Caki2 (cell line): ENCODE measurements around the gene ZNF768. TPM values are rescaled to one million over a fixed set of nuclear protein-coding genes. Genes with fewer than 3 reads are reported as not detected.

Source experiments
- DNase-seq: peaks from one replicate; pipeline ENCODE4 v3.0.0-alpha.2; 2015; ENCODE audit warnings: low read depth
- in situ Hi-C: cut with HindIII; loops from 2 replicates; pipeline ENCODE4 v1.10.0; 2016; ENCODE audit warnings: low sequenced_read_pairs, low pct_unique_long_range_greater_than_20kb, mixed read lengths
- total RNA-seq: library from RNA; depleted of rRNA; stranded (reverse); fragments of >200 nt; shearing (Covaris generic); gene quantifications from 2 replicates; pipeline ENCODE4 v1.2.3, GENCODE V29; 2014; ENCODE audit warnings: low replicate concordance; rRNA removed

Gene ZNF768
- 97.6 and 99.4 TPM in 2 replicates for total RNA-seq

DNA sequence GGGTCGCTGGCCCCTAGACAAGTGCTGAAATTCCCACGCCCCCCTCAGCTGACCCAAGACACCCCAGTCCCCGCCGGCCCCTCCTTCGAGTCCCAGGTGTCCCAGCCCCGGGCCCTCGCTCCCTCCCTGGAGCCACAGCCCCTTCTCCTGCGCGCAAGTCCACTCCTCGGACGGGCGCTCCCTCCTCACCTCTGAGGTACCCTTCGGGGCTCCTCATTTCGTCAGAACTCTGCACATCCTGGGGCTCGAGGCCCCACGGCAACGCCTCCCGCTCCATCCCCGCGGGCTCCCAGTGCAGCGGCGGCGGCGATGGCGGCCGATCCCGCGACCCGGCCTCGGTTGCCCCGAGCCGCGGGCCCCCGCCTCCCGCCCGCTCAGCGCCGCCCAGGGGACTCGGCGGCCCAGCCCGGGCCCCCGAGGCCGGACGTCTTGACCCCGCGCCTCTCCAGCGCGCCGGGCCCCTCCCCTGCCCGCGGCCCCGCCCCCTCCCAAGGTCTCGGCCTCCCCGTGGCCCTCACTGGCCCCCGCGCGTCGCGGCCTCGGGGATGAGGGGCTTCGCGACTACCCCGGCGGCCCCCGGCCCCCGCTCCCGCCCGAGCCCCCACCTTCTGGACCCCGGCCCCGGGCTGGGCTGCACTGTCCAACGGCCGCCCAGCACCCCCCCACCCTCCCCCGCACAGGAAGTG lies at the start of gene ZNF768:
TSS of gene ZNF768 (minus strand) at position 430 of the 686 bp plus-strand sequence. CDS start at position 277, 153 bp downstream.
- peak; percentile 51 for DNase-seq
- in situ Hi-C loops = no loop called here

GRCh38 chr16:30574678-30575077 lies 48.3 kb upstream of the ZNF768 start:
- no peak for DNase-seq
- in situ Hi-C loops = no loop called here

DNA sequence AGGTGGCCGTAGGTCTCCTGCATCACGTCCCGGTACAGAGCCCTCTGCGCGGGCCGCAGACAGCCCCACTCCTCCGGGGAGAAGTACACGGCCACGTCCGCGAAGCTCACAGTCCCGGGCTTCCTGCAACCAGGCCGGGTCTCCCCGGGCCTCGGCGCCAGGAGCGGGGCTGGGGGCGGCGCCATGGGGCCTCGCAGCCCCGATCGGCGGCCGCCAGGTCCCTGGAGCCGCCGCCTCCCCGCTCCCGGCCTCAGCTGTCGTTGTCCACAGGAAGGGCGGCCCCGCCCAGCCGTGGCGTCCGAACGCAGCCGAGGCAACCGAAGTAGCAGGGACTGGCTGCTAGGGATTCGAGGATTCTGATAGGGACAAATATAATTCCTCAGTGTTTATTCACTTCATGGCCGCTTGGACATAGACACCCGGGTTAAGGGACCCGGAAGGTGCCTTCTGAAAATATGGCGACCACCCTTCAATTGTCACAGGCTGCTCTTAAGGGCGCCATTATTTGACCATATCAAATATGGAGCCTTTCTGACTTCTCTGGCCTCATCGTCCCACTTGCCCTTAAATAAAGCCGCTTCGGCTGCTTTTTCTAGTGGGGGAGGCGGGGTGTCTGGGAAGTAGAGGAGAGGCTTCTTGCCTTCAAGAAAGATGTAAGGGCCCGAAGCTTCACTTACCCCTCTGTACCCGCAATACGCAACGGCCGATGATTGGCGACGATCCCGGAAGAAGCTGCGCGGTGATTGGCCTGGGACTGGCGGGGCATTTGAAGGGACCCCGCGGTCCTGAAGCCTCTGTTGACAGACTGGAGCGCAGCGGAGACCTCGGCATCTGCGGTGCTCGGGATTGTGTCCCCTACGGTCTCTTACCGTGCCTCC lies 45.3 kb upstream of the ZNF768 start, which contains the start of gene ZNF688:
TSS of gene ZNF688 (minus strand) at position 270 of the 878 bp plus-strand sequence. CDS start at position 185, 85 bp downstream.
- in situ Hi-C loops = no loop called here
- peak; percentile 99 for DNase-seq

DNA sequence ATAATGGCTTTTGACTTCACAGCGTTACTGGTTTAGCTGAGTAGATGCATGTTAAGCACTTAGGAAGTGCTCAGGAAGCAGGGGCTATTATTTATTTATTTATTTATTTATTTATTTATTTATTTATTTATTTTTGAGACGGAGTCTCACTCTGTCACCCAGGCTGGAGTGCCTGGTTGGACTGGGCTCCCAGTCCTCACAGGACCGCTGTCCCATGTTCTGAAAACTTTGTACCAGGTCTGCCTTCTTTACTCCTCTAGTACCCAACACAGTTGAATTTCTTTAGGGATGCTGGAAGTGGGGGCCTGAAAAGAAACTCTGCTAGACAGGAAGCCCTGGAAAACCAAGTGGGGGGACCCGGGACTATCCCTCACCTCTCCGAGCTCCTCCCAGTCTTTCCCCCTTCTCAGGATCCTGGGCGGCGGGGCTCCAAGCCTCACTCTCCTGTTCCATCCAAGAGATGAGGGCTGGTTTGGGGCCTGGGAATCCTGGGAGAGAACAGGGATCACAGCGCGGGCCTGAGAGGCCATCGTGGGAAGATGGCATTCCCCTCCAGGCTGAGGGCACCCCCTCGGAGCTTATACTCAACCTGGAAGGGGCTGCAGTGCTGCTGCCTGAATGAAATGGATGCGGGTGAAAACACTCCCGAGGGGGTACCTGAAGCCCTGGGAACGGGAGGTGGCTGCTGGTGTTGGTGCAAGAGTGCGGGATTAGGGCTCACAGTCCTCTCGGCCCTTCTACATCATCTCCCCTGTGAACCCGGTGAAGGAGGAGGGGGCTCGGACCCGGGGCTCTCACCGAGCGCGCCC lies 44.5 kb upstream of the ZNF768 start:
- DNase-seq = no peak
- in situ Hi-C loops = no loop called here

GRCh38 chr16:30569746-30570635 lies 43.6 kb upstream of the ZNF768 start:
- in situ Hi-C loops = no loop called here
- no peak for DNase-seq

DNA sequence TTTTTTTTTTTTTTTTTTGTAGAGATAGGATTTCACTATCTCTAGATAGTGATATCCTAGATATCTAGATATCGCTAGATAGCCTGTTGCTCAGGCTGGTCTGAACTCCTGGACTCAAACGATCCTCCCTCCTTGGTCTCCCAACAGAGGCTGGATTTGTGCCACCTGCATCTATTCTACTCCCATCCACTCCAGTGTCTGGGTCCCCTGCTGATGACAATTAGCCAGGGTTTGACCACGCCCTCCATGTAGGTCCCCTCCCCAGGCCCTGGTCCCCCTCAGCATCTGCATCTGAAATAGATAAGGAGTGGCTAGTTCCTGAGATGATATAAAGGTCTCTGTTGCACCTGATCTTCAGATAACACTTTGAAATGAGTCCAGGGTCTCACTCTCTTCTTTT lies 42.9 kb upstream of the ZNF768 start:
- DNase-seq = no peak
- in situ Hi-C loops = no loop called here

DNA sequence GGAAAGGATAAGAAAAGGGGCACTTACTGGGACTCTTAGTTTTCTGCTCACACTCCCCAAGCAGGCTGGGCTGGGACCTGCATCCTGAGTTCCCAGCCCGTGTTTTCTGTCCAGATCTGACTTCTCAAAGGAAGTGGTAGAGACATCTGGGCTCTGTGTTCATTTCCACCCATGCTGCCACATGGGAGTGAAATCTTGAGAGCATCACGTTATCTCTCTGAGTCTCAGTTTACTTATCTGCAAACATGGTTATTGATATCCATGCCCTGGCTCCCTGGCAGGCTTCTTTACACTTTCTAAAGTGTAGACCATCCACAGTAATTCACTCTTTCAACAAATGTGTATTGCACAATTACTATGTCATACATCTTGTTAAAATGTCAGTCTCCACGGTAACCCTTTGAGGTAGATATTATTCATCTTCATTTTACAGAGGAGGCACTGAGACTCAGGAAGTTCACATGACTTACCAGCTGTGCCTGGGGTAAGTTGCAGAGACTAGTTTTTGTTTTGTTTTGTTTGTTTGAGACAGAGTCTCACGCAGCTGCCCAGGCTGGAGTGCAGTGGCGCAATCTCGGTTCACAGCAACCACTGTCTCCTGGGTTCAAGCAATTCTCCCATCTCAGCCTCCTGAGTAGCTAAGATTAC lies 41.7 kb upstream of the ZNF768 start:
- in situ Hi-C loops = no loop called here
- peak; percentile 39 for DNase-seq

DNA sequence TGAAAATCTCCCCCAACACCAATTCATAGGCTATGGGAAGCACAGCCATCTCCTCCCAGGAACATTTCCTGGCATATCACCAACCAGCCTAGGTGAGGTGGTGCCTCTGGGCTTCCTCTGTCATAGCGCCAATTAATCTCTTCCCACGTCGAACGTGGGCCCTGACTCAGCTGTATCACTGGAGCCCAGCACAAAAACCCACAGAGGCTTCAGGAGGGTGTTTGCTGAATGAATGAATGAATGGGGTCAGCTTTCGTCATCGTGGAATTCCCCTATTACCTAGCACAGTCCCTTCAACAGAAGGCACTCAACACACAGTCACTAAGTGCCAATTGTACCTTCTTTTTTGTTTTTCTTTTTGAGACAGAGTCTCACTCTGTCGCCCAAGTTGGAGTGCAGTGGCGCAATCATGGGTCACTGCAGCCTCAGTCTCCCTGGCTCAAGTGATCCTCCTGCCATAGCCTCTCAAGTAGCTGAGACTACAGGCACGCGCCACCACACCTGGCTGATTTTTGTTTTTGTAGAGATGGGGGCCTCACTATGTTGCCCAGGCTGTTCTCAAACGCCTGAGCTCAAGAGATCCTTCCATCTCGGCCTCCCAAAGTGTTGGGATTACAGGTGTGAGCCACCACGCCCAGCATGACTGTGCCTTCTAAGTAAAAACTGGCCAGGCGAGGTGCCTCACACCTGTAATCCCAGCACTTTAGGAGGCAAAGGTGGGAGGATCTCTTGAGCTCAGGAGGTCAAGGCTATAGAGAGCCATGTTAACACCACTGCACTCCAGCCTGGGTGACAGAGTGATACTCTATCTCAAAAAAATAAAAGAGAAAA lies 41.0 kb upstream of the ZNF768 start:
- DNase-seq = peak; percentile 65
- in situ Hi-C loops = no loop called here

DNA sequence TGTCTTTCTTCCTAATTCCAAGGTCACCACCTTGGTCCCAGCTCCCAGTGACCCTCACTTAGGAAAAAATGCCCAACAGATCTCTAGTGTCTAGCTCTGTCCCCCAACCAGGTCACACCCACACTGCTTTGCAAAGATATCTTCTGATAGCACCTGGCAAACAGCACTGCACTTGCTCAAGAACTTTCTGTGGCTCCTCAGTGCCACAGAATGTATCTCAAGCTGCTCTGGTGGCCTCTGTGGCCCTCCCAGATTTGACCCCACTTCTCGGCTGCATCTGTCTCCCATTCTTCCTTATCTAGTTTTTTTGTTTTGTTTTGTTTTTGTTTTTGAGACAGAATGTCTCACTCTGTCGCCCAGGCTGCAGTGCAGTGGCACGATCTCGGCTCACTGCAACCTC lies 40.2 kb upstream of the ZNF768 start:
- in situ Hi-C loops = no loop called here
- no peak for DNase-seq

GRCh38 chr16:30565984-30566383 lies 39.6 kb upstream of the ZNF768 start:
- no peak for DNase-seq
- in situ Hi-C loops = no loop called here

GRCh38 chr16:30565526-30565925 lies 39.2 kb upstream of the ZNF768 start:
- in situ Hi-C loops = no loop called here
- DNase-seq = no peak

- in situ Hi-C loops = no loop called here
- no peak for DNase-seq
These were observed 35.7 kb upstream of the ZNF768 start for GRCh38 chr16:30562021-30562420.

DNA sequence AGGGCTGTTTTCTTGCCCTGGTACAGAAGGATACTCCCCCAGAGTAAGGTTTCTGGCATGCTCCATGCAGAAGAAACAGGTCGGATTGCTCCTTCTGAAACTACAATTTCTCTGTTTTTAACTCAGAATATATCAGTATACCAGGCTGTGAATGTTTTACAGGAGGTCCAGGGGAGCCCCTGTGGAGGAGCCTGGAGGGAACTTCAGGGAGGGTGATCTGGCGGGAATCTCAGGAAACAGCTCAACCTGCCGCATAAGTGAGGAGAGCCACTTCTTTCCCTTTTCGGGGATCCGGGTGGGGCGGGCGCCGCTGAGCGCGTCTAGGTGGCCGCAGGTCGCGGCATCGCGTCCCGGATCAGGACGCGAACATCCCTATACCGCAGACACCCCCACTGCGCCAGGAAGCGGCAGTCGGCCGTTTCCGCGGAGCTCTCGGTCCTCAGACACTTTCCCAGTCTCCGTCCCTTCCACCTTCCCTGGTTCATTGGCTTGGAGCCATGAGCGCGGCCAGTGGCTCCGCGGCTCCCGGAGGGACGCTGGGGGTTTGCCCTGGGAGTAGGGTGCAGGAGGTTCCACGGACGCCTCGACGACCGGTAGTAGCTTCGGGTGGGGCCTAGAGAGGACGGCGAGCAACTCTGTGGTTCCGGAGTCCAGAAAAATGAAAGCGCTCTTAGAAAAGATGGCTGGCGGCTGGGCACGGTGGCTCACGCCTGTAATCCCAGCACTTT lies 34.9 kb upstream of the ZNF768 start:
- in situ Hi-C loops = no loop called here
- DNase-seq = no peak

DNA sequence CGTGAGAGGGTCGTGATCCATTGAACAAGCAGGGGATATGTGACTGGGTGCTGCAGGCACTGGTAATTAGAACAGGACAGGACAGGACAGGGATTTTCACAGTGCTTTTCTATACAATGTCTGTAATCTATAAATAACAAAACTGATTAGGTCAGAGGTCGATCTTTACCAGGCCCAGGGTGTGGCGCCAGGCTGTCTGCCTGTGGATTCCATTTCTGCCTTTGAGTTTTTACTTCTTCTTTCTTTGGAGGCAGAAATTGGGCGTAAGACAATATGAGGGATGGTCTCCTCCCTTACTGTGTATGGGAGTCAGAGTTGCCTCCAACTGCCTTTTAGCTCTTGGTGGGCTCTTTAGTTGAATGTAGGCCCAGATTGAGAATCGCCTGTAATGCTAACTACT lies 33.3 kb upstream of the ZNF768 start:
- in situ Hi-C loops = no loop called here
- DNase-seq = no peak

- in situ Hi-C loops = no loop called here
- no peak for DNase-seq
These were observed 32.5 kb upstream of the ZNF768 start for GRCh38 chr16:30558789-30559377.
